GM18517 (cell line): Measurements from ENCODE around the gene BCL3.
"Not testable (repeated sequence)": the region's sequence is repeated elsewhere in the genome, so short reads cannot be mapped to it uniquely, and the experiment has no call there.

Experiments used
- ATAC-seq: cut with Tn5 transposase; IDR thresholded peaks from one replicate; pipeline ENCODE4 v1.9.1; 2021; ENCODE audit warnings: mild to moderate bottlenecking, moderate library complexity; ENCODE audit not compliant: unreplicated experiment

Gene BCL3

GRCh38 chr19:44720945-44721344 lies 27.6 kb upstream of the BCL3 start:
- ATAC-seq, result no peak

GRCh38 chr19:44721369-44721768 lies 27.1 kb upstream of the BCL3 start:
- not testable (repeated sequence) for ATAC-seq

GRCh38 chr19:44722131-44723121 lies 26.1 kb upstream of the BCL3 start:
- ATAC-seq, result no peak

- ATAC-seq, result peak; percentile 15
Observed at GRCh38 chr19:44723299-44723951, 25.1 kb upstream of the BCL3 start.

GRCh38 chr19:44723952-44724319 lies 24.6 kb upstream of the BCL3 start:
- peak; percentile 81 for ATAC-seq

GRCh38 chr19:44725251-44725650 lies 23.3 kb upstream of the BCL3 start:
- ATAC-seq, result no peak

- no peak for ATAC-seq
Observed at GRCh38 chr19:44725684-44726083, 22.8 kb upstream of the BCL3 start.

- no peak for ATAC-seq
Observed at GRCh38 chr19:44726465-44726864, 22.0 kb upstream of the BCL3 start.

- no peak for ATAC-seq
Observed at GRCh38 chr19:44728178-44728577, 20.3 kb upstream of the BCL3 start.

GRCh38 chr19:44729516-44730033 lies 18.9 kb upstream of the BCL3 start:
- no peak for ATAC-seq

GRCh38 chr19:44731081-44731480 lies 17.4 kb upstream of the BCL3 start:
- no peak for ATAC-seq

GRCh38 chr19:44731622-44732021 lies 16.9 kb upstream of the BCL3 start:
- no peak for ATAC-seq

GRCh38 chr19:44732235-44733014 lies 16.1 kb upstream of the BCL3 start:
- no peak for ATAC-seq

- no peak for ATAC-seq
Observed at GRCh38 chr19:44734357-44734756, 14.2 kb upstream of the BCL3 start.

- ATAC-seq, result no peak
Observed at GRCh38 chr19:44735011-44735410, 13.5 kb upstream of the BCL3 start.

GRCh38 chr19:44737238-44738071 lies 11.1 kb upstream of the BCL3 start:
- no peak for ATAC-seq

- ATAC-seq, result no peak
Observed at GRCh38 chr19:44738136-44738535, 10.4 kb upstream of the BCL3 start.

GRCh38 chr19:44738603-44739558 lies 9.6 kb upstream of the BCL3 start:
- ATAC-seq, result no peak

- ATAC-seq, result no peak
Observed at GRCh38 chr19:44740351-44740824, 8.1 kb upstream of the BCL3 start.
